ENCODE results near the gene SHANK2. TPM values are rescaled to one million over a fixed set of nuclear protein-coding genes. Genes with fewer than 3 reads are reported as not detected.

SHANK2 gene
- under 0.01 and 0.20 TPM in 2 replicates for total RNA-seq

GRCh38 chr11:71252269-71252769, at the start of gene SHANK2:
Gene SHANK2 (minus strand): TSS chr11:71252577. CDS start chr11:71147326, 105,251 bp downstream.
- no peak for DNase-seq (ENCODE audit: low read depth in 2 of 2)

GRCh38 chr11:71301858-71302533, 49.6 kb upstream of the SHANK2 start:
- DNase-seq (ENCODE audit: low read depth in 2 of 2), result no peak

GRCh38 chr11:71301046-71301857, 48.9 kb upstream of the SHANK2 start:
- no peak for DNase-seq (ENCODE audit: low read depth in 2 of 2)

- DNase-seq (ENCODE audit: low read depth in 2 of 2), result no peak
These were observed 47.8 kb upstream of the SHANK2 start for GRCh38 chr11:71300187-71300586.

GRCh38 chr11:71298761-71299181, 46.4 kb upstream of the SHANK2 start:
- DNase-seq (ENCODE audit: low read depth in 2 of 2), result no peak

GRCh38 chr11:71298016-71298550, 45.7 kb upstream of the SHANK2 start:
- no peak for DNase-seq (ENCODE audit: low read depth in 2 of 2)

GRCh38 chr11:71294846-71295600, 42.6 kb upstream of the SHANK2 start:
- DNase-seq (ENCODE audit: low read depth in 2 of 2), result no peak

GRCh38 chr11:71293961-71294782, 41.8 kb upstream of the SHANK2 start:
- DNase-seq (ENCODE audit: low read depth in 2 of 2), result no peak

- DNase-seq (ENCODE audit: low read depth in 2 of 2), result no peak
These were observed 34.6 kb upstream of the SHANK2 start for GRCh38 chr11:71286701-71287643.

- DNase-seq (ENCODE audit: low read depth in 2 of 2), result no peak
These were observed 32.7 kb upstream of the SHANK2 start for GRCh38 chr11:71285111-71285510.

- DNase-seq (ENCODE audit: low read depth in 2 of 2), result no peak
These were observed 32.2 kb upstream of the SHANK2 start for GRCh38 chr11:71284525-71285092.

GRCh38 chr11:71283971-71284441, 31.6 kb upstream of the SHANK2 start:
- no peak for DNase-seq (ENCODE audit: low read depth in 2 of 2)

GRCh38 chr11:71282581-71283351, 30.4 kb upstream of the SHANK2 start:
- DNase-seq (ENCODE audit: low read depth in 2 of 2), result no peak

- no peak for DNase-seq (ENCODE audit: low read depth in 2 of 2)
These were observed 29.5 kb upstream of the SHANK2 start for GRCh38 chr11:71281831-71282230.

- no peak for DNase-seq (ENCODE audit: low read depth in 2 of 2)
These were observed 28.8 kb upstream of the SHANK2 start for GRCh38 chr11:71281204-71281603.

- no peak for DNase-seq (ENCODE audit: low read depth in 2 of 2)
These were observed 27.7 kb upstream of the SHANK2 start for GRCh38 chr11:71279916-71280645.

GRCh38 chr11:71272161-71272560, 19.8 kb upstream of the SHANK2 start:
- DNase-seq (ENCODE audit: low read depth in 2 of 2), result no peak
